Activated T-helper 17 cell treated with anti-CD3 and anti-CD28 coated beads, Interleukin-2, amount 50 U/mL, for 72 hours (primary cell): Measurements from ENCODE around the gene OSBPL6. TPM values are rescaled to one million over a fixed set of nuclear protein-coding genes. Genes with fewer than 3 reads are reported as not detected.
"Not testable (repeated sequence)": the region's sequence is repeated elsewhere in the genome, so short reads cannot be mapped to it uniquely, and the experiment has no call there.

Experiments
- ATAC-seq: fragments of 150-1000 bp; cut with Tn5 transposase; replicated peaks from 2 replicates; pipeline ENCODE4 v1.10.0; 2021; ENCODE audit warnings: mild to moderate bottlenecking, moderate library complexity
- H3K27ac Mint-ChIP-seq: one replicate; pipeline ENCODE4 v1.8.0; 2022; ENCODE audit warnings: mixed read lengths
- H3K27me3 Mint-ChIP-seq: one replicate; pipeline ENCODE4 v1.8.0; 2022; ENCODE audit warnings: mixed read lengths
- H3K36me3 Mint-ChIP-seq: one replicate; pipeline ENCODE4 v1.8.0; 2022; ENCODE audit warnings: low read depth, mild to moderate bottlenecking, mixed read lengths
- H3K4me1 Mint-ChIP-seq: one replicate; pipeline ENCODE4 v1.8.0; 2022; ENCODE audit warnings: mixed read lengths
- H3K4me3 Mint-ChIP-seq: one replicate; pipeline ENCODE4 v1.8.0; 2022; ENCODE audit warnings: mild to moderate bottlenecking, mixed read lengths
- H3K9me3 Mint-ChIP-seq: one replicate; pipeline ENCODE4 v1.8.0; 2022; ENCODE audit warnings: mixed read lengths
- total RNA-seq, 2 donors: library from RNA; stranded (reverse); gene quantifications; one replicate each; pipeline ENCODE4 v1.2.3, GENCODE V29; 2022

OSBPL6 gene
- total RNA-seq, result 1 to 10 TPM in 1 of 2 donors, under 1 TPM in 1; 0.77 to 1.0 TPM

GRCh38 chr2:178193823-178194599 is at the start of gene OSBPL6:
Gene OSBPL6 (plus strand): TSS chr2:178194512. CDS start chr2:178306185, 111,673 bp downstream.
- no peaks in the 10 kb centered on the region for H3K4me1 Mint-ChIP-seq

DNA sequence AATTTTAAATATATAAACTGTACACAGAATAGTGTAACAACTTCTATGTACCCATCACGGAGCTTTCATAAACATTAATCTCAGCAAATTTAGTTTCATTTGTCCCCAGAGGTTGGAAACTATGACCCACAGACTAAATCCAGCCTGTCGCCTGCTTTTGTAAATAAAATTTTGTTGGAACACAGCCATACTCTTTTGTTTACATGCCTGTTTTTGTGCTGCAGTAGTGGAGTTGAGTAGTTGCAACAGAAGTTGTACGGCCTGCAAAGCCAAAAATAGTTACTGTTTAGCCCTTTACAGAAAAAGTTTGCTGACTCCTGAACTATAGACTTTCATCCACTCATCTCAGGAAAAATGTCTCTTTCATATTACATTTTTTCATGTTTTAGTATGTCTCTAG is 42.3 kb upstream of the OSBPL6 start:
- ATAC-seq, result no peak
- H3K9me3 Mint-ChIP-seq, result peaks cover 8% of the 10 kb centered on the region
- H3K4me1 Mint-ChIP-seq, result no peaks in the 10 kb centered on the region
- no peak overlapping the region for H3K4me3 Mint-ChIP-seq
- H3K27ac Mint-ChIP-seq, result no peak overlapping the region
- H3K36me3 Mint-ChIP-seq, result no peaks in the 10 kb centered on the region
- H3K27me3 Mint-ChIP-seq, result peaks cover 20% of the 10 kb centered on the region

More at GRCh38 chr2:178193823-178194599, at the start of gene OSBPL6:
- no peak within 1 kb of the TSS for H3K27ac Mint-ChIP-seq
- ATAC-seq, result peak; percentile 86
- peaks cover 43% of the 10 kb centered on the region for H3K27me3 Mint-ChIP-seq
- no peaks in the 10 kb centered on the region for H3K36me3 Mint-ChIP-seq
- no peaks in the 10 kb centered on the region for H3K9me3 Mint-ChIP-seq
- H3K4me3 Mint-ChIP-seq, result peak within 1 kb of the TSS; percentile 72

GRCh38 chr2:178152542-178152941 is 41.8 kb upstream of the OSBPL6 start:
- Mint-ChIP-seq H3K27me3 (peaks cover 20% of the 10 kb centered on the region), H3K27ac (no peak overlapping the region), H3K9me3 (peaks cover 8% of the 10 kb centered on the region), H3K36me3 (no peaks in the 10 kb centered on the region), H3K4me3 (no peak overlapping the region), H3K4me1 (no peaks in the 10 kb centered on the region)
- ATAC-seq, result no peak

- H3K4me3 Mint-ChIP-seq, result no peak overlapping the region
- no peak overlapping the region for H3K27ac Mint-ChIP-seq
- peaks cover 20% of the 10 kb centered on the region for H3K27me3 Mint-ChIP-seq
- no peaks in the 10 kb centered on the region for H3K4me1 Mint-ChIP-seq
- no peaks in the 10 kb centered on the region for H3K36me3 Mint-ChIP-seq
- no peak for ATAC-seq
- H3K9me3 Mint-ChIP-seq, result peaks cover 8% of the 10 kb centered on the region
Measured at GRCh38 chr2:178152977-178153376, 41.3 kb upstream of the OSBPL6 start.

DNA sequence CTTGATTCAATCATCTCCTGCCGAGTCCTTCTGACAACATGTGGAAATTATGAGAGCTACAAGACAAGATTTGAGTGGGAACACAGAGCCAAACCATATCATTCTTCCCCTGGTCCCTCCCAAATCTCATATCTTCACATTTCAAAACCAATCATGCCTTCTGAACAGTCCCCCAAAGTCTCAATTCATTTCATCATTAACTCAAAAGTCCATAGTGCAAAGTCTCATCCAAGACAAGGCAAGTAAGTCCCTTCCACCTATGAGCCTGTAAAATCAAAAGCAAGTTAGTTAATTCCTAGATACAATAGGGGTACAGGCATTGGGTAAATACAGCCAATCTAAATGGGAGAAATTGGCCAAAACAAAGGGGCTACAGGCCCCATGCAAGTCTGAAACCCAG is 40.4 kb upstream of the OSBPL6 start:
- ATAC-seq, H3K27ac Mint-ChIP-seq, H3K9me3 Mint-ChIP-seq: not testable (repeated sequence)

DNA sequence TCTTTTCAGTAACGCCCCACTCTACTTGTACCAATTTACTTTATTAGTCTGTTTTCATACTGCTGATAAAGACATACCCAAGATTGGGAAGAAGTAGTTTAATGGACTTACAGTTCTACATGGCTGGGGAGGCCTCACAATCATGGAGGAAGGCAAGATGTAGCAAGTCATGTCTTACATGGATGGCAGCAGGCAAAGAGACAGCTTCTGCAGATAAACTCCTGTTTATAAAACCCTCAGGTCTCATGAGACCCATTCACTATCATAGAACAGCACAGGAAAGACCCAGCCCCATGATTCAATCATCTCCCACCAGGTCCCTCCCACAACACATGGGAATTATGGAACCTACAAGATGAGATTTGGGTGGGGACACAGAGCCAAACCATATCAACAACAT is 38.8 kb upstream of the OSBPL6 start:
- Mint-ChIP-seq H3K36me3 (no peaks in the 10 kb centered on the region), H3K27ac (no peak overlapping the region), H3K4me1 (no peaks in the 10 kb centered on the region), H3K9me3 (peaks cover 8% of the 10 kb centered on the region), H3K27me3 (peaks cover 15% of the 10 kb centered on the region), H3K4me3 (no peak overlapping the region)
- no peak for ATAC-seq

More for the DNA sequence above, 40.4 kb upstream of the OSBPL6 start:
- not testable (repeated sequence) for H3K4me1 Mint-ChIP-seq, H3K4me3 Mint-ChIP-seq, H3K36me3 Mint-ChIP-seq
- H3K27me3 Mint-ChIP-seq, result peaks cover 19% of the 10 kb centered on the region

- H3K4me3 Mint-ChIP-seq, result no peak overlapping the region
- peaks cover 22% of the 10 kb centered on the region for H3K27me3 Mint-ChIP-seq
- no peak overlapping the region for H3K27ac Mint-ChIP-seq
- H3K9me3 Mint-ChIP-seq, result peaks cover 8% of the 10 kb centered on the region
- H3K4me1 Mint-ChIP-seq, result no peaks in the 10 kb centered on the region
- H3K36me3 Mint-ChIP-seq, result no peaks in the 10 kb centered on the region
- ATAC-seq, result no peak
Measured at GRCh38 chr2:178157574-178157973, 36.7 kb upstream of the OSBPL6 start.

GRCh38 chr2:178159966-178160365 is 34.3 kb upstream of the OSBPL6 start:
- H3K27ac Mint-ChIP-seq, result no peak overlapping the region
- H3K4me1 Mint-ChIP-seq, result peaks cover 4% of the 10 kb centered on the region
- H3K27me3 Mint-ChIP-seq, result peaks cover 23% of the 10 kb centered on the region
- no peak for ATAC-seq
- peaks cover 8% of the 10 kb centered on the region for H3K9me3 Mint-ChIP-seq
- no peaks in the 10 kb centered on the region for H3K36me3 Mint-ChIP-seq
- H3K4me3 Mint-ChIP-seq, result no peak overlapping the region

GRCh38 chr2:178160601-178161000 is 33.7 kb upstream of the OSBPL6 start:
- H3K36me3 Mint-ChIP-seq, result no peaks in the 10 kb centered on the region
- H3K4me1 Mint-ChIP-seq, result peaks cover 4% of the 10 kb centered on the region

GRCh38 chr2:178163395-178163794 is 30.9 kb upstream of the OSBPL6 start:
- Mint-ChIP-seq H3K27me3 (peaks cover 14% of the 10 kb centered on the region), H3K27ac (no peak overlapping the region), H3K4me3 (no peak overlapping the region), H3K9me3 (no peaks in the 10 kb centered on the region), H3K36me3 (no peaks in the 10 kb centered on the region), H3K4me1 (peaks cover 4% of the 10 kb centered on the region)
- no peak for ATAC-seq

More at GRCh38 chr2:178160601-178161000, 33.7 kb upstream of the OSBPL6 start:
- Mint-ChIP-seq H3K4me3 (no peak overlapping the region), H3K27ac (no peak overlapping the region), H3K27me3 (peaks cover 18% of the 10 kb centered on the region), H3K9me3 (peaks cover 3% of the 10 kb centered on the region)
- no peak for ATAC-seq

DNA sequence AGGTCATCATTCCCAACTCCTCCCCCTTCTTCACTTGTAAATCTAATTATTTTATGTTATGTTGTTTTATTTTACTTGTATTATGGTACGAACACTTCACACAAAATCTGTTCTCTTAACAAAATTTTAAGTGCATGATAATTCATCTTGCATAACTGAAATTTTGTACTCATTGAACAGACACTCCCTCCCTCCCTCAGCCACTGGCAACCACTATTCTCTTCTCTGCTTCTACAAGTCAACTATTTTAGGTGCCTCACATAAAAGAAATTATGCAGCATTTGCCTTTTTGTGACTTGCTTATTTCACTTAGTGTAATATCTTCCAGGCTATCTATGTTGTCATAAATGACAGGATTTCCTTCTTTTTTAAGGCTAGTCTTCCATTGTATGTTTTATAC is 30.4 kb upstream of the OSBPL6 start:
- Mint-ChIP-seq H3K4me1 (peaks cover 4% of the 10 kb centered on the region), H3K9me3 (no peaks in the 10 kb centered on the region), H3K4me3 (no peak overlapping the region), H3K27ac (no peak overlapping the region), H3K27me3 (peaks cover 14% of the 10 kb centered on the region), H3K36me3 (no peaks in the 10 kb centered on the region)
- no peak for ATAC-seq

DNA sequence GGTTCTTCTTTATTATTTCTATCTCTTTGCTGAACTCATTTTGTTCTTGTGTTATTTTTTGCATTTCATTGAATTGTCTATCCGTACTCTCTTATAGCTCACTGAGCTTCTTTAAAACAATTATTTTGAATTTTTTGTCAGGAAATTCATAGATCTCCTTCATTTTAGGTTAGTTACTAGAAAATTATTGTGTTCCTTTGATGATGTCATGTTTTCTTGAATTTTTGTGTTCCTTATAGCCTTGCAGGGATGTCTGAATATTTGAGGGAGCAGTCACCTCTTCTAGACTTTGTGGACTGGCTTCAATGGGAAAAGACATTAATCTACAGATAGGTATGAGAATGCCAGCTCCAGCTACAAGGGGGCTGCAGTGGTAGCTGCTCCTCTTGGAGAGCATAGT is 20.7 kb upstream of the OSBPL6 start:
- ATAC-seq, result no peak
- Mint-ChIP-seq H3K27ac (no peak overlapping the region), H3K9me3 (no peaks in the 10 kb centered on the region), H3K27me3 (peaks cover 16% of the 10 kb centered on the region), H3K4me1 (no peaks in the 10 kb centered on the region), H3K4me3 (no peak overlapping the region), H3K36me3 (no peaks in the 10 kb centered on the region)

- Mint-ChIP-seq H3K4me1 (no peaks in the 10 kb centered on the region), H3K4me3 (no peak overlapping the region), H3K9me3 (no peaks in the 10 kb centered on the region), H3K27me3 (peaks cover 11% of the 10 kb centered on the region), H3K36me3 (no peaks in the 10 kb centered on the region), H3K27ac (no peak overlapping the region)
- ATAC-seq, result no peak
Measured at GRCh38 chr2:178177066-178177679, 17.1 kb upstream of the OSBPL6 start.

DNA sequence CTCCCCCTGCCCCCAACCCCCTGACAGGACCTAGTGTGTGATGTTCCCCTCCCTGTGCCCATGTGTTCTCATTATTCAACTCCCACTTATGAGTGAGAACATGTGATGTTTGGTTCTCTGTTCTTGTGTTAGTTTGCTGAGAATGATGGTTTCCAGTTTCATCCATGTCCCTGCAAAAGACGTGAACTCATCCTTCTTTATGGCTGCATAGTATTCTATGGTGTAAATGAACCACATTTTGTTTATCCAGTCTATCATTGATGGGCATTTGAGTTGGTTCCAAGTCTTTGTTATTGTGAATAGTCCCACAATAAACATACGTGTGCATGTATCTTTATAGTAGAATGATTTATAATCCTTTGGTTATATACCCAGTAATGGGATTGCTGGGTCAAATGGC is 13.7 kb upstream of the OSBPL6 start:
- H3K4me3 Mint-ChIP-seq, ATAC-seq, H3K9me3 Mint-ChIP-seq, H3K36me3 Mint-ChIP-seq, H3K27ac Mint-ChIP-seq, H3K4me1 Mint-ChIP-seq: not testable (repeated sequence)
- peaks cover 17% of the 10 kb centered on the region for H3K27me3 Mint-ChIP-seq

- no peaks in the 10 kb centered on the region for H3K36me3 Mint-ChIP-seq
- no peaks in the 10 kb centered on the region for H3K9me3 Mint-ChIP-seq
- H3K27me3 Mint-ChIP-seq, result peaks cover 29% of the 10 kb centered on the region
- no peak overlapping the region for H3K4me3 Mint-ChIP-seq
- ATAC-seq, result no peak
- no peak overlapping the region for H3K27ac Mint-ChIP-seq
- no peaks in the 10 kb centered on the region for H3K4me1 Mint-ChIP-seq
Measured at GRCh38 chr2:178187861-178188260, 6.5 kb upstream of the OSBPL6 start.
